ENCODE results near the gene FAM89A.

DNA sequence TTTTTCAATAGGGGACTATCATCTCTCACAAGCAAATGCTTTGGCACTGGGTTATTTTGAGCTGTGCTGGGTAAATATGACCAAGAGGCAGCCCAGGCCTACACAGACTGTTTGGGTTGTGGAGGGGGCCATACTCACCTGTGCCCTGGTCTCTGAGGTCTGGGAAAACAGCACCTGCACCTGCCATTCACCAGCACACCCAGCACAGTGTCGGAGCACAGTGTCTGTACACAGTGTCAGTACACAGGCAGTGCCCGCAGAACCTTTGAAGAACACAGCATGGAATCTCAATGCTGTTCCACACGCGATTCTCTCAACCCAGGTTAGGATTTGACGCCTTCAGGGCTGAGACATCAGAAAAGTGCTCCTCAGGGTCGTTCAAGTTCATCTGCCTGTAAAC, 35.0 kb upstream of the FAM89A start:
- no peak for TF ChIP-seq EZH2 (optimal IDR thresholded peaks at IDR 0.05; ENCODE audit: low read depth, low read length)
- TF ChIP-seq, protein P1, sequence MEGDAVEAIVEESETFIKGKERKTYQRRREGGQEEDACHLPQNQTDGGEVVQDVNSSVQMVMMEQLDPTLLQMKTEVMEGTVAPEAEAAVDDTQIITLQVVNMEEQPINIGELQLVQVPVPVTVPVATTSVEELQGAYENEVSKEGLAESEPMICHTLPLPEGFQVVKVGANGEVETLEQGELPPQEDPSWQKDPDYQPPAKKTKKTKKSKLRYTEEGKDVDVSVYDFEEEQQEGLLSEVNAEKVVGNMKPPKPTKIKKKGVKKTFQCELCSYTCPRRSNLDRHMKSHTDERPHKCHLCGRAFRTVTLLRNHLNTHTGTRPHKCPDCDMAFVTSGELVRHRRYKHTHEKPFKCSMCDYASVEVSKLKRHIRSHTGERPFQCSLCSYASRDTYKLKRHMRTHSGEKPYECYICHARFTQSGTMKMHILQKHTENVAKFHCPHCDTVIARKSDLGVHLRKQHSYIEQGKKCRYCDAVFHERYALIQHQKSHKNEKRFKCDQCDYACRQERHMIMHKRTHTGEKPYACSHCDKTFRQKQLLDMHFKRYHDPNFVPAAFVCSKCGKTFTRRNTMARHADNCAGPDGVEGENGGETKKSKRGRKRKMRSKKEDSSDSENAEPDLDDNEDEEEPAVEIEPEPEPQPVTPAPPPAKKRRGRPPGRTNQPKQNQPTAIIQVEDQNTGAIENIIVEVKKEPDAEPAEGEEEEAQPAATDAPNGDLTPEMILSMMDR (IDR thresholded peaks at IDR 0.05; ENCODE audit: low read length): no peak

Data from MM.1S (cell line).